Activated CD8-positive, alpha-beta T cell treated with anti-CD3 and anti-CD28 coated beads for 36 hours (primary cell): ENCODE results near the gene CASTOR2. TPM values are rescaled to one million over a fixed set of nuclear protein-coding genes. Genes with fewer than 3 reads are reported as not detected.

Experiments
- ATAC-seq: fragments of 200-7000 bp; cut with Tn5 transposase; one replicate; pipeline ENCODE4 v1.10.0; 2021; ENCODE audit warnings: mild to moderate bottlenecking, moderate library complexity
- CTCF ChIA-PET: fragments of 350-600 bp; sonication (Branson Sonifier 250); formaldehyde crosslinking; loops from one replicate; lab custom pipeline; 2021; ENCODE audit warnings: antibody characterized with exemption; lab: Charles Lee
- POLR2A ChIA-PET: fragments of 350-600 bp; sonication (Branson Sonifier 250); formaldehyde crosslinking; loops from one replicate; lab custom pipeline; 2021; ENCODE audit warnings: antibody characterized with exemption; lab: Charles Lee
- DNase-seq: peaks from one replicate; pipeline ENCODE4 v3.0.0-alpha.2; 2020
- H3K27ac Mint-ChIP-seq: one replicate; pipeline ENCODE4 v1.8.0; 2021; ENCODE audit warnings: mild to moderate bottlenecking, mixed read lengths
- H3K27me3 Mint-ChIP-seq: one replicate; pipeline ENCODE4 v1.8.0; 2021; ENCODE audit warnings: mixed read lengths
- H3K36me3 Mint-ChIP-seq: one replicate; pipeline ENCODE4 v1.8.0; 2021; ENCODE audit warnings: low read depth, mixed read lengths
- H3K4me1 Mint-ChIP-seq: one replicate; pipeline ENCODE4 v1.8.0; 2021; ENCODE audit warnings: low read depth, mixed read lengths
- H3K4me3 Mint-ChIP-seq: one replicate; pipeline ENCODE4 v1.8.0; 2021; ENCODE audit warnings: mild to moderate bottlenecking, moderate library complexity, mixed read lengths
- H3K9me3 Mint-ChIP-seq: one replicate; pipeline ENCODE4 v1.8.0; 2021; ENCODE audit warnings: mixed read lengths
- intact Hi-C: fragments of 100-400 bp; cut with micrococcal nuclease; formaldehyde crosslinking; loops from one replicate; pipeline ENCODE4 v1.10.0; 2022
- total RNA-seq, 2 experiments: library from RNA; stranded (reverse); gene quantifications; one replicate each; pipeline ENCODE4 v1.2.3, GENCODE V29; 2021
- TF ChIP-seq, protein P1 (sequence below): fragments of 200-600 bp; IDR thresholded peaks from one replicate; pipeline ENCODE4 v1.8.0; 2022; ENCODE audit warnings: antibody characterized with exemption, mild to moderate bottlenecking

The CASTOR2 gene
- total RNA-seq, 2 experiments from 2014 or later, result 3.1 to 3.4 TPM

DNA sequence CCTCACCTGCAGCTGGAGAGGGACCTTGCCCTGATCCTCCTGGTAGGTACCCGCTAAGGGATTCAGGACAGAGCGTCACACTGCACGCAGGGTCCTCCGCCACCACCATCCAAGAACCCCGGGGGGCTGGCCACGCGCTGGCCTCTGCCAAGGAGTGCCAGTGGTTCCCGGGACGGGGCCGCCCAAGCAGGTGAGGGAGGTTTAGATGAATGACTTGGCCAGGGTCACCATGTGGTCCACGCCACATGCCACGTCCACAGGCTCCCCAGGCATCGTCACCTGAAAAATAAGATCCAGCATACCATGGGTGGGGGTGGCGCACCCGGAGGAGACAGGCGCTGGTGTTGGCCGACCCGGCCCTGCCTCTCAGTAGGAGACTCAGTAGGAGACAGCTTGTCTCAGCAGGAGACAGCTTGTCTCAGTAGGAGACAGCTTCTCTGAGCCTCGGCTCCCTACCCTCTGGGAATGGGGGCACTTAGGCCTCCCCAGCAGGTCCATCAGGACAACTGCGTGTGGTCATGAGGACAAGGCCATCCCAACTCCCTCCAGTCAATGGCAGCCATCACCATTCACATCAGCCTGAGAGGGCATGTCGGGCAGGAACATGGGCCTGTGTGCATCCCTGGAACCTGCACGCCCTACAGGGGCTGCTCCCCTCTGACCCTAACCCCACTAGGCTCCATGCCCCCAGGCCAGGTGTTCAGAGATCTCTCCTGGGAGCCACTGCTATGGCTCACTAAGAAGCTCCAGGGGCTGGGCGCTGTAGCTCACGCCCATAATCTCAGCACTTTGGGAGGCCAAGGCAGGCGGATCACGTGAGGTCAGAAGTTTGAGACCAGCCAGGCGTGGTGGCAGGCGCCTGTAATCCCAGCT lies 78.6 kb downstream of the CASTOR2 start:
- TF ChIP-seq, protein P1, sequence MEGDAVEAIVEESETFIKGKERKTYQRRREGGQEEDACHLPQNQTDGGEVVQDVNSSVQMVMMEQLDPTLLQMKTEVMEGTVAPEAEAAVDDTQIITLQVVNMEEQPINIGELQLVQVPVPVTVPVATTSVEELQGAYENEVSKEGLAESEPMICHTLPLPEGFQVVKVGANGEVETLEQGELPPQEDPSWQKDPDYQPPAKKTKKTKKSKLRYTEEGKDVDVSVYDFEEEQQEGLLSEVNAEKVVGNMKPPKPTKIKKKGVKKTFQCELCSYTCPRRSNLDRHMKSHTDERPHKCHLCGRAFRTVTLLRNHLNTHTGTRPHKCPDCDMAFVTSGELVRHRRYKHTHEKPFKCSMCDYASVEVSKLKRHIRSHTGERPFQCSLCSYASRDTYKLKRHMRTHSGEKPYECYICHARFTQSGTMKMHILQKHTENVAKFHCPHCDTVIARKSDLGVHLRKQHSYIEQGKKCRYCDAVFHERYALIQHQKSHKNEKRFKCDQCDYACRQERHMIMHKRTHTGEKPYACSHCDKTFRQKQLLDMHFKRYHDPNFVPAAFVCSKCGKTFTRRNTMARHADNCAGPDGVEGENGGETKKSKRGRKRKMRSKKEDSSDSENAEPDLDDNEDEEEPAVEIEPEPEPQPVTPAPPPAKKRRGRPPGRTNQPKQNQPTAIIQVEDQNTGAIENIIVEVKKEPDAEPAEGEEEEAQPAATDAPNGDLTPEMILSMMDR, result no peak
- DNase-seq (no peak), ATAC-seq (no peak)
- Mint-ChIP-seq H3K27ac (no peak overlapping the region), H3K9me3 (no peaks in the 10 kb centered on the region), H3K36me3 (peaks cover 8% of the 10 kb centered on the region), H3K4me1 (peaks cover 2% of the 10 kb centered on the region), H3K27me3 (no peaks in the 10 kb centered on the region), H3K4me3 (no peak overlapping the region)
- POLR2A ChIA-PET, result no interaction called here
- CTCF ChIA-PET, result no interaction called here
- intact Hi-C loops, result no loop called here

DNA sequence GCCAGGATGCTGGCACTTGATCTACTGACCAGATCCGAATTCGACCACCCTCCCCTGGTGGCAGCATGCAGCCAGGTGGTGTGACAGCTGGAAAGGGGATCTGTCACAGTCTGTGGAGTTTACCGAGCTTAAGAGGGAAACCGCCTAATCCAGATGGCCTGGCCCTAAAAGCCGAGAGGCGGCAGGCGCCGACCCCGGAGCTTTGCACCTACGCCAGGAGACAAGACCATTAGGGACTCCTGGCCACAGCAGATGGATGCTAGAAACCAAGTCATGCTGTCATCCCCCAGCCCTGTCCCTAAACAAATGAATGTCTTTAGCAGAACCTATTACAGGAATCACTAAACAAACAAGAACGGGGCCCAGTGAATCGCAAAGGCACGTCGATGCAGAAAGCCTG lies 81.4 kb downstream of the CASTOR2 start:
- ChIA-PET CTCF (interaction anchor here (0.6 to 1.1 kb wide), 3 partner anchors 11 to 61 kb away, joined by 3 to 4 read pairs (median 3); no protein-coding TSS in a partner anchor), POLR2A (no interaction called here)
- Mint-ChIP-seq H3K27ac (no peak overlapping the region), H3K4me1 (peaks cover 2% of the 10 kb centered on the region), H3K27me3 (no peaks in the 10 kb centered on the region), H3K9me3 (no peaks in the 10 kb centered on the region), H3K4me3 (no peak overlapping the region), H3K36me3 (peaks cover 14% of the 10 kb centered on the region)
- TF ChIP-seq, protein P1, result no peak
- DNase-seq (no peak), ATAC-seq (no peak)
- intact Hi-C loops, result no loop called here

DNA sequence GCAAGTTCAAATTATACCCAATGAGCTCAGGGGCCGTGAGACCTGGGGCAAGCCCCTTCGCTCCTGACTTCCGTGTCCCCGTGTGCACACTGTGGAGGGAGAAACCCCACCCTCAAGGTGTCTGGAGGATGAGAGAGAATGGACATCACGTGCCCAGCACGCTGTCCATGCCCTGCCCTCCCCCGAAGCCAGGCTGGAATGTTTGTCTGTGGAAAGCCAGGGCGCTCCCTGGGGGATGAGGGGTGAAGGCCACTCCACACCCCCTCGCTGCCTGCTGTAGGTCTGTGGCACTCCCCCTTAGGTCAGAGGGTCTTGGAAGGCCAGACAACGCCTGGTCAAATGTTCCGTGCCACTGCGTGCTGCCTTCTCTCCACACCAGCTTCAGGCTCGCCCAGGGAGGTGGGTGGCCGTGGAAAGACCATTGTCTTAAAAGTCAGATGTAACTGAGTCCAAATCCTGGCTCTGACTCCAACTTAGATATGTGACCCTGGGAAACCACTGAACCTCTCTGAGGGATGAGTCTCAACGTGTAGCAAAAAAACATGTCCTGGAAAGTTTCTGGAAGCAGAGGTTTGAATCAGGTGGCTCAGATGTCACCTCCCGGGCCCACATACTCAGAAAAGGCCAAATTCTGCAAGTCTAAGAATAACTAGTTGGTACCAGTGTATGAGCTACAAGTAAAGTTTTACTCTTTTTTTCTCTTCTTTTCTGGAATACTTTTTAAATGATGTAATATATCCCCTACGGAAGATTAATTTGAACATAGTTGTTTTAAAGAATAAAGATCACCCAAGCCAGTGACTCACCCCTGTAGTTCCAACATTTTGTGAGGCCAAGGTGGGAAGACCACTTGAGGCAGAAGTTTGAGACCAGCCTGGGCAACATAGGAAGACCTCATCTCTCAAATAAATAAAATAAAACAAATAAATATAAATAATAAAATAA lies 84.2 kb downstream of the CASTOR2 start:
- CTCF ChIA-PET, result no interaction called here

DNA sequence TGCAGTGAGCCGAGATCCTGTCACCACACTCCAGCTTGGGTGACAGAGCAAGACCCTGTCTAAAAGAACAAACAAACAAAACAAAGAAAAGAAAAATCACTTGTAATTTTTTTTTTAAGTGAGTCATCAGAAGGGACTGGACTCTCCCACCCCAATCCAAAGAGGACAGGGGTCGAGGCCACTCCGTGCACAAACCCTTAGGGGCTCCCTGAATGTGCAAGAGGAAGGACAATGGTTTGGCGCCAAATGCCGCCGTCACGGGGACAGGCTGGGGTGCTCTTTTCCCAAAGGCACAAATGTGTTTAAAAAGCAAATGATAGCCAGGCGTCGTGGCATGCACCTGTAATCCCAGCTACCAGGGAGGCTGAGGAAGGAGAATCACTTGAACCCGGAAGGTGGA lies 85.3 kb downstream of the CASTOR2 start:
- H3K27ac Mint-ChIP-seq, result no peak overlapping the region
- TF ChIP-seq, protein P1, result no peak
- POLR2A ChIA-PET, result no interaction called here
- H3K4me1 Mint-ChIP-seq, result no peaks in the 10 kb centered on the region
- CTCF ChIA-PET, result no interaction called here
- no peak for ATAC-seq
- H3K27me3 Mint-ChIP-seq, result no peaks in the 10 kb centered on the region
- DNase-seq, result no peak
- intact Hi-C loops, result no loop called here
- peaks cover 28% of the 10 kb centered on the region for H3K36me3 Mint-ChIP-seq
- no peak overlapping the region for H3K4me3 Mint-ChIP-seq
- no peaks in the 10 kb centered on the region for H3K9me3 Mint-ChIP-seq

More for the DNA sequence above, 84.2 kb downstream of the CASTOR2 start:
- Mint-ChIP-seq H3K36me3 (peaks cover 24% of the 10 kb centered on the region), H3K9me3 (no peaks in the 10 kb centered on the region), H3K27ac (peak overlapping the region; percentile 25), H3K27me3 (no peaks in the 10 kb centered on the region), H3K4me1 (no peaks in the 10 kb centered on the region), H3K4me3 (no peak overlapping the region)
- DNase-seq (no peak), ATAC-seq (no peak)
- TF ChIP-seq, protein P1, result no peak
- intact Hi-C loops, result no loop called here
- POLR2A ChIA-PET, result no interaction called here
